HG03196 (cell line): ENCODE measurements around the gene NECAB2.

Source experiments
- ATAC-seq: cut with Tn5 transposase; IDR thresholded peaks from one replicate; pipeline ENCODE4 v1.9.1; 2021; ENCODE audit not compliant: unreplicated experiment

The NECAB2 gene

DNA sequence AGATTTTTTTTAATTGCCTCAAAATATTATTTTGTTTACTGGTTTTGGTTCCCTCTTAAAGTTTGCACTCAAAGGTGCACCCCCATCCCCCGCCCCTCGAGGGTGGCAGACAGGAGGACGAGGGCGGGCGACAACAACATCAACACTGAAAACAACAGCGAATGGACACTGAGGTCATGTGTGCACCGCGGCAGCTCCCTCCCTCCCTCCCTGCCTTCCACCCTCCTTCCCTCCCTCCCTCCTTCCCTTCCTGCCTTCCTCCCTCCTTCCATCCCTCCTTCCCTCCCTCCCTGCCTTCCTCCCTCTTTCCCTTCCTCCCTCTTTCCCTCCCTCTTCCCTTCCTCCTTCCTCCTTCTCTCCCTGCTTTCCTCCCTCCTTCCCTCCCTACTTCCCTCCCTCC lies 16.5 kb upstream of the NECAB2 start:
- ATAC-seq = no peak

- ATAC-seq = no peak
Observed at GRCh38 chr16:83952587-83952939, 15.5 kb upstream of the NECAB2 start.

- peak; percentile 89 for ATAC-seq
Observed at GRCh38 chr16:83952940-83953795, 14.9 kb upstream of the NECAB2 start, which contains the start of gene OSGIN1. OSGIN1 (plus strand) TSS chr16:83953240; CDS start chr16:83957672, 4,432 bp downstream.

GRCh38 chr16:83953796-83954576 lies 14.1 kb upstream of the NECAB2 start:
- ATAC-seq = no peak

- no peak for ATAC-seq
Observed at GRCh38 chr16:83954577-83955016, 13.4 kb upstream of the NECAB2 start.

DNA sequence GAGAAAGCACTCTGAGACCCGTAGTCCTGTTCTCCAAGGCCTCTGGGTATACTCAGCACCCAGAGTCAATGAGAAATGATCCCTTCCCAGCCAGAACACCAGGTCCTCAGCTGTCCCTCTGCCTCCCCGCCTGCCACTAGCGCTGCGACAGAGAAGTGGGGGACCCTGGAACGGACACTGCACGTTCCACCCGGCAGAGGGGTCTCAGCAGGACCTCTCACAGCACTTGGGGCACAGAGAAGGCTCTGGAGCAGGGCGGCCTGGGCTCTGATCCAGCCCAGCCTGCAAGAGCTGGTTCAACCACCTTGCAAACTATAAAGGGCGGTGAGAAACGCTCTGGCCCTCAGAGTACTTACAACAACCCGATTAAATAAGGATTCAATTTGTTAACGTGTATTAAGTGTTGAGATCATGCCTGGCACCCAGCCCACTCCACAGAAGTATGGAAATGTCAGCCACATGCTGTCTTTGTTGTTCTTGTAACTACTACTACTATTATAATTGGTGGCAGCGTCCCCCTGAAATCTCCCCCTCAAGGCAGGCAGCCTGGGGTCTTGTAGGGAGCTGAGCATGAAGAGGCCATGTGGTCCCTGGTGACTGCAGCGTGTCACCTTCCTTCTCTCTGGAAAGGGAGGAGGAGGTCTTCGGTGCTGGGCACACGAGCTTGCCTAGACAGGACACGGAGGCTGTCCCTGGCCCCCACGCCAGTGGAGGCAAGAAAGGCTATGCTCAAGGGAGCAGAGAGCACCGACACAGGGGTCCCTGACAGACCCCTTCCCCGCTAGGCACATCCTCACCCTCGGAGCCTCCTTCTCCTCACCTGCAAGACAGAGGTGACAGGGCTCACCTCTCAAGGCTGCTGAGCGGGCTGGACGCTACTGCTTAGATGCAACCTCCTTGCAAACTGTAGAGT lies 12.6 kb upstream of the NECAB2 start:
- ATAC-seq = no peak

DNA sequence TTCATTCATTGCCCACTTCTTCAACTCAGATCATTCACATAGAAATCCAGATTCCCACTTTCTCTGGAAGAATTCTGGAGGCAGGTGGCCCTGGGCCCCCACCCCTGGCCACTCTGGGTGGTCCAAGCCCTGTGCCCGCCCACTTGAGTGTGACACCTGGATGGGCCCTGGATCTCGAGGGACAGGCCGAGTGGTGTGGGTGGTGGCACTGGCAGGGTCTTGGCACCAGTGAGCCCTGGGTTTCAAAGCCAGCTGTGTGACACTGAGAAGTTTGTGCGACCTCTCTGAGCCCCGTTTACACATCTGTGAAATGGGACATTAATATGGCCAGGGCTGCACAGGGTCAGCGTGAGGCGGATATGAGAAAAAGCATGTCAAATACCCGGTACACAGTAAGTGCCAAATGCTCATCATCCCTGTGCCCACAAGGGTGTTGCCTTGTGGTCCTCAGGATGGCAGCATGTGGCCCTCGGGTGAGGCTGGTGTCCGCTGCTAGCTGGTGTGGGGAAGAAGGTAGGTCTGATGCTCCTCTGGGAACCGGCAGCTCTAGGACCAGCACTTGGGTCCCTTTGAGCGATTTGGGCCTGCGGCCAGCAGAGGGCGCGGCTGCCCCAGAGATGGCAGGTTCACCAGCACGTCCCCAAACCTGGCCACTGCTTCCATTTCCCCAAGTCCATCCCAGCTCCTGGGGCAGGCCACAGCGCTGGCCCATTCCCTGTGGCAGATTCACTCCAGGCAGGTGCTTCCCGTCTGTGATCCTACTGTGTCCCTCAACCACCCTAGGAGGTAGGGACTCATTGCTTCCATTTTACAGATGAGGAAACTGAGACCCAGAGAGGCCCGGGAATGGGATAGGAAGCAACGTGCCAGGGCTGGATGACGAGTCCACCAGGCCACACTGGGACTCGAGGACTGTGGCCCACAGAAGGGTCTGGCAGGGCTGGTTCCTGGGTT lies 11.4 kb upstream of the NECAB2 start:
- no peak for ATAC-seq

DNA sequence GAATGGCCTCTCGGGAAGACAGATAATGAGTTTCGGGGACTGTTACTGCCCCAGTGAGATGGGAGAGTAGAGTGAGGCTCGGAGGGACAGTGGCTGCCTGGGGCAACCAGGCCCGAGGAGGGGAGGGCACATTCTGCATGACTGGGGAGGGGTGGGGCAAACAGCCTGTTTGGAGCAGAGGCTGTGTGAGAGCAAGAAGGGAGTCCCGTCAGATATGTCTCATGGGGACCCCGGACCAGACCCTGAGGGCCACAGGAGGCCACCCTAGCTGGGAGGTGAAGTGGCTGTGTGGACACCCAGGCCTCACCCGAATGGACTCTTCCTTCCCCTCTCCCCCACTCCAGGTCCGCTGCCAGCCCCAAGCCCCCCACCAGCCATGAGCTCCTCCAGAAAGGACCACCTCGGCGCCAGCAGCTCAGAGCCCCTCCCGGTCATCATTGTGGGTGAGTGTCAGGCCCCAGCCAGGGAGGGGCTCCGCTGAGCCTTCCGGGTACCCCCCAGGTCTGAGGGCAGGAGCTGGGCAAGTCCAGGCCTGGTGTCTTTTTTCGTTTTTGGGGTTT lies 10.7 kb upstream of the NECAB2 start:
- ATAC-seq = no peak

- no peak for ATAC-seq
Observed at GRCh38 chr16:83958137-83958845, 9.8 kb upstream of the NECAB2 start.

- no peak for ATAC-seq
Observed at GRCh38 chr16:83958846-83959565, 9.0 kb upstream of the NECAB2 start.

GRCh38 chr16:83959656-83960434 lies 8.2 kb upstream of the NECAB2 start:
- no peak for ATAC-seq

DNA sequence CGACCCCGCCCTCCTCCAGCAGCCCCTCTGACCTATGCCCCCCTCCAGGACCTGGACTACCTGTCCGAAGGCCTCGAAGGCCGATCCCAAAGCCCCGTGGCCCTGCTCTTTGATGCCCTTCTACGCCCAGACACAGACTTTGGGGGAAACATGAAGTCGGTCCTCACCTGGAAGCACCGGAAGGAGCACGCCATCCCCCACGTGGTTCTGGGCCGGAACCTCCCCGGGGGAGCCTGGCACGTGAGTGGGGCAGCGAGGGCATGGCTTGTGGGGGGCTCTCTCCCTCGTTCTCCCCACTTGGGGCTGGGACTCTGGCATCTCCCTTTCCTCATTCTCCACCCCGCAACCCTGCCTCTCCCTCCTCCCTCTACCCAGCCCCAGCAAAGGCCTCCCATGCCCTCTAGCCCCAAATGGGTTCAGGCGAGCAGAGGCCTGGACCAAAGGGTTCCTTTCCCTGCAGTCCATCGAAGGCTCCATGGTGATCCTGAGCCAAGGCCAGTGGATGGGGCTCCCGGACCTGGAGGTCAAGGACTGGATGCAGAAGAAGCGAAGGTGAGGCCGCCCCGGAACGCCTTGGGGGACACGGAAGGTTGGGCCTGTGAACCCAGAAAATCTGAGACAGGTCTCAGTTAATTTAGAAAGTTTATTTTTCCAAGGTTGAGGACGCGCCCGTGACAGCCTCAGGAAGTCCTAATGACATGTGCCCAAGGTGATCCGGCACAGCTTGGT lies 7.4 kb upstream of the NECAB2 start:
- no peak for ATAC-seq

DNA sequence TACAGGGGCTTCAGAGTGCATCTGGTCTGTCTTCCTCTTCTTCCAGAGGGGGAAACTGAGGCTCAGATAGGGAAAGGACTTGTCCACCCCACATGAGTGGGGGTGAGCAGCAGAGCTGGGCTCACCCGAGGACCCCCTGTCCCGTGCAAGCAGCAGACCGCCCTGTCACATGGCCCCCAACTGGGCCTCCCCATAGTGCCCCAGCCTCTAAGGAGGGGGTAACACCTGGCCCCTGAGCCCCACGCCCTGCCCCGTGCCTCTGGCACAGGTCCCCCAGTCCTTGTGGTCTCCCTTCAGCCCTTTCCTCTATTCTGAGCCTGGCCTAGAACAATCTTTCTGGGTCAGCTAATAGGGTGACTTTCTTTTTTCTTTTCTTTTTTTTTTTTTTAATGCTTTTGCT lies 6.5 kb upstream of the NECAB2 start:
- no peak for ATAC-seq

- ATAC-seq = no peak
Observed at GRCh38 chr16:83963277-83964119, 4.5 kb upstream of the NECAB2 start.

DNA sequence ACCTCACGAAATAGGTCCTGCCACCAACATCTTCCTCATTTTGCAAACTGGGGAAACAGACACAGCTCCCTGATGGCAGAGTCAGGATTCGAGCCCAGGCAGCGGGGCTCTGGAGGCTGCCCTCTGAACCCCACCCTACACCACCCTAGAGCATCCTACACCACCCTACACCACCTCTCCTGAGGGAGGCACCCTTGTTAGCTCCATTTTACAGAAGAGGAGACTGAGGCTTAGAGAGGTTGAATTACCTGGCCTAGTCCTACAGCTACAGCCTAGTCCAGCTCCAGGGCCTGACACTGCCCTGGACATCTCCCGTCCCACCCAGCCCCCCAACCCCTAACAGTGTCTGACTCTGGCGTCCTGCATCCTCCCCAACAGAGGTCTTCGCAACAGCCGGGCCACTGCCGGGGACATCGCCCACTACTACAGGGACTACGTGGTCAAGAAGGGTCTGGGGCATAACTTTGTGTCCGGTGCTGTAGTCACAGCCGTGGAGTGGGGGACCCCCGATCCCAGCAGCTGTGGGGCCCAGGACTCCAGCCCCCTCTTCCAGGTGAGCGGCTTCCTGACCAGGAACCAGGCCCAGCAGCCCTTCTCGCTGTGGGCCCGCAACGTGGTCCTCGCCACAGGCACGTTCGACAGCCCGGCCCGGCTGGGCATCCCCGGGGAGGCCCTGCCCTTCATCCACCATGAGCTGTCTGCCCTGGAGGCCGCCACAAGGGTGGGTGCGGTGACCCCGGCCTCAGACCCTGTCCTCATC lies 3.2 kb upstream of the NECAB2 start:
- ATAC-seq = no peak
